HepG2 (cell line): ENCODE measurements around the gene KATNAL1. TPM values are rescaled to one million over a fixed set of nuclear protein-coding genes. Genes with fewer than 3 reads are reported as not detected.

ENCODE experiments used
- ATAC-seq: fragments of 200-7000 bp; cut with Tn5 transposase; 3 replicates; pipeline ENCODE4 v1.9.1; 2020; ENCODE audit warnings: mild to moderate bottlenecking, moderate library complexity
- BruUV-seq: library from RNA; stranded (reverse); fragments of 400-500 nt; replicated peaks from 2 replicates; lab custom pipeline; 2021; lab: Mats Ljungman, UMichigan
- CTCF ChIA-PET: fragments of 300-600 bp; formaldehyde crosslinking; extraction: SDS; loops from one replicate; lab custom pipeline; 2021; ENCODE audit warnings: low total read pairs, inconsistent platforms, low intra/inter-chr PET ratio; lab: Yijun Ruan, JAX
- POLR2A ChIA-PET: fragments of 350-600 bp; sonication (Branson Sonifier 250); formaldehyde crosslinking; loops from one replicate; lab custom pipeline; 2020; ENCODE audit warnings: antibody characterized with exemption, inconsistent platforms; lab: Yijun Ruan, JAX
- DNase-seq: peaks from one replicate; pipeline ENCODE4 v3.0.0-alpha.2; 2015; ENCODE audit warnings: low spot score
- FAIRE-seq: peaks from 3 replicates; lab custom pipeline; 2011; peaks lifted over from hg19 to GRCh38; lab: Jason Lieb, UNC
- H2AFZ ChIP-seq: one replicate; pipeline ENCODE4 v1.6.1; 2011; ENCODE audit warnings: low read length, inconsistent platforms
- H3K27ac ChIP-seq: fragments of 300-600 bp; 3 replicates; pipeline ENCODE4 v1.8.0; 2011; ENCODE audit warnings: mixed run types, mild to moderate bottlenecking, mixed read lengths, low read length, inconsistent platforms; ENCODE audit not compliant: insufficient read depth; ENCODE audit errors: extremely low read length
- H3K27me3 ChIP-seq, 2 experiments: fragments of 200-600 bp in 1 of 2; 2 replicates in 1 of 2; 3 replicates in 1 of 2; pipeline versions ENCODE4 v1.6.0 to v1.8.0; 2011; ENCODE audit warnings: low read length in 2 of 2, mild to moderate bottlenecking in 2 of 2, moderate library complexity in 2 of 2, inconsistent platforms in 1 of 2; ENCODE audit not compliant: insufficient read depth in 2 of 2, control insufficient read depth in 1 of 2
- H3K36me3 ChIP-seq, 2 experiments: fragments of 200-600 bp in 1 of 2; replicated peaks in 1 of 2; 2 replicates in 1 of 2; 3 replicates in 1 of 2; pipeline versions ENCODE4 v1.5.1 to v1.8.0; 2011; ENCODE audit warnings: low read length in 2 of 2, inconsistent platforms in 1 of 2; ENCODE audit not compliant: insufficient read depth in 2 of 2, control insufficient read depth in 1 of 2
- H3K4me1 ChIP-seq: 2 replicates; pipeline ENCODE4 v1.5.1; 2012; ENCODE audit warnings: low read length, inconsistent platforms; ENCODE audit not compliant: insufficient read depth
- H3K4me2 ChIP-seq: 2 replicates; pipeline ENCODE4 v1.6.0; 2011; ENCODE audit warnings: low read depth, low read length, inconsistent platforms
- H3K4me3 ChIP-seq, 3 experiments: fragments of 200-600 bp in 1 of 3; sonication (generic), shearing (Covaris generic) in 1 of 3; replicated peaks in 1 of 3; 2 replicates each; pipeline ENCODE4 v1.5.1; 2011 to 2016; ENCODE audit warnings: low read length in 3 of 3, inconsistent platforms in 2 of 3, low read depth in 2 of 3, mild to moderate bottlenecking in 2 of 3, control low read depth in 1 of 3, mixed read lengths in 1 of 3; ENCODE audit not compliant: insufficient read depth in 1 of 3
- H3K79me2 ChIP-seq: one replicate; pipeline ENCODE4 v1.6.1; 2011; ENCODE audit warnings: low read length, inconsistent platforms; ENCODE audit not compliant: insufficient read depth
- H3K9ac ChIP-seq: 2 replicates; pipeline ENCODE4 v1.6.0; 2011; ENCODE audit warnings: mild to moderate bottlenecking, low read depth, low read length, inconsistent platforms; ENCODE audit not compliant: insufficient read depth
- H3K9me3 ChIP-seq: 2 replicates; pipeline ENCODE4 v1.5.1; 2012; ENCODE audit warnings: mild to moderate bottlenecking, low read length
- H4K20me1 ChIP-seq: 2 replicates; pipeline ENCODE4 v1.6.0; 2011; ENCODE audit warnings: inconsistent platforms, mild to moderate bottlenecking, low read length, moderate library complexity; ENCODE audit not compliant: insufficient read depth
- ARID3A ChIP-seq: IDR thresholded peaks from 2 replicates; pipeline ENCODE4 v1.6.1; 2012; ENCODE audit warnings: low read depth, low read length, improper control_type of control experiment
- DBP ChIP-seq: sonication (generic); formaldehyde crosslinking; IDR thresholded peaks from 2 replicates; pipeline ENCODE4 v1.4.0; 2020; ENCODE audit warnings: missing genetic modification reagents; ENCODE audit errors: not compliant biosample characterization
- HDAC1 ChIP-seq: sonication (generic); formaldehyde crosslinking; IDR thresholded peaks from 2 replicates; pipeline ENCODE4 v1.5.1; 2020; ENCODE audit warnings: mild to moderate bottlenecking, missing genetic modification reagents
- JDP2 ChIP-seq: sonication (generic); formaldehyde crosslinking; IDR thresholded peaks from 2 replicates; pipeline ENCODE4 v1.8.1; 2022; ENCODE audit warnings: missing genetic modification reagents, borderline replicate concordance
- MEIS2 ChIP-seq: sonication (generic); formaldehyde crosslinking; IDR thresholded peaks from 2 replicates; pipeline ENCODE4 v1.9.0; 2021; ENCODE audit warnings: mild to moderate bottlenecking, missing genetic modification reagents
- TAF1 ChIP-seq: sonication (generic); formaldehyde crosslinking; IDR thresholded peaks from 2 replicates; pipeline ENCODE4 v1.4.0; 2020; ENCODE audit warnings: missing genetic modification reagents
- ZBTB7B ChIP-seq: sonication (generic); formaldehyde crosslinking; IDR thresholded peaks from 2 replicates; pipeline ENCODE4 v1.4.0; 2020; ENCODE audit warnings: missing genetic modification reagents
- ZFP91 ChIP-seq: sonication (generic); formaldehyde crosslinking; IDR thresholded peaks from 2 replicates; pipeline ENCODE4 v1.9.0; 2022; ENCODE audit warnings: missing genetic modification reagents, mild to moderate bottlenecking, borderline replicate concordance
- ZNF30 ChIP-seq: sonication (generic); formaldehyde crosslinking; IDR thresholded peaks from 2 replicates; pipeline ENCODE4 v1.5.0; 2020; ENCODE audit warnings: mild to moderate bottlenecking, missing genetic modification reagents
- ZNF569 ChIP-seq: sonication (generic); formaldehyde crosslinking; IDR thresholded peaks from 2 replicates; pipeline ENCODE4 v1.5.0; 2020; ENCODE audit warnings: mild to moderate bottlenecking, missing genetic modification reagents, moderate library complexity, borderline replicate concordance
- ZNF652 ChIP-seq: IDR thresholded peaks from 2 replicates; pipeline ENCODE4 v1.6.1; 2016; ENCODE audit warnings: low read depth, borderline replicate concordance
- ZSCAN12 ChIP-seq: sonication (generic); formaldehyde crosslinking; IDR thresholded peaks from 2 replicates; pipeline ENCODE4 v1.9.0; 2021; ENCODE audit warnings: mild to moderate bottlenecking, missing genetic modification reagents
- WGBS: methylation state at CpG from one replicate; pipeline ENCODE4 v1.1.6; 2017; ENCODE audit warnings: low lambda C conversion rate; 5-methylcytosine and 5-hydroxymethylcytosine counted together
- in situ Hi-C: cut with HindIII; loops from 2 replicates; pipeline ENCODE4 v1.10.0; 2017; ENCODE audit warnings: low pct_unique_long_range_greater_than_20kb; ENCODE audit not compliant: extremely low pct_ligation_motif_present
- intact Hi-C: fragments of 100-400 bp; cut with micrococcal nuclease; formaldehyde crosslinking; loops from one replicate; pipeline ENCODE4 v1.10.0; 2022; ENCODE audit not compliant: unreplicated experiment
- polyA plus RNA-seq, 8 experiments: library from polyadenylated mRNA; depleted of rRNA in 3 of 8; stranded (reverse) in 7 of 8; unstranded in 1 of 8; fragments of >200 nt; fragmentation: Illumina TruSeq in 4 of 8; extraction: Trizol in 4 of 8; gene quantifications; 2 replicates each; pipeline versions ENCODE4 v1.2.1 to v1.2.3, GENCODE V29; 2011 to 2016; ENCODE audit warnings: low read depth in 4 of 8, missing spikeins in 1 of 8, mixed read lengths in 1 of 8; ENCODE audit not compliant: insufficient read depth in 1 of 8
- total RNA-seq, 5 experiments: library from RNA; depleted of rRNA; stranded (reverse); fragments of >200 nt; fragmentation: Illumina TruSeq; extraction: Trizol; gene quantifications; 2 replicates each; pipeline ENCODE4 v1.2.3, GENCODE V29; 2016; ENCODE audit warnings: low read depth in 1 of 5
- TF ChIP-seq, protein P1 (sequence below): sonication (generic); formaldehyde crosslinking; IDR thresholded peaks from 2 replicates; pipeline ENCODE4 v1.8.0; 2023; ENCODE audit warnings: mild to moderate bottlenecking, missing genetic modification reagents
- TF ChIP-seq, protein P2 (sequence below): sonication (generic); formaldehyde crosslinking; IDR thresholded peaks from 2 replicates; pipeline ENCODE4 v1.9.0; 2021; ENCODE audit warnings: missing genetic modification reagents, borderline replicate concordance

The KATNAL1 gene
- total and polyA plus RNA-seq, 2 of the 13 experiments (the other 11 are each of a cell fraction or from before 2014, with no cell fraction given): 3.2 to 11.8 TPM

DNA sequence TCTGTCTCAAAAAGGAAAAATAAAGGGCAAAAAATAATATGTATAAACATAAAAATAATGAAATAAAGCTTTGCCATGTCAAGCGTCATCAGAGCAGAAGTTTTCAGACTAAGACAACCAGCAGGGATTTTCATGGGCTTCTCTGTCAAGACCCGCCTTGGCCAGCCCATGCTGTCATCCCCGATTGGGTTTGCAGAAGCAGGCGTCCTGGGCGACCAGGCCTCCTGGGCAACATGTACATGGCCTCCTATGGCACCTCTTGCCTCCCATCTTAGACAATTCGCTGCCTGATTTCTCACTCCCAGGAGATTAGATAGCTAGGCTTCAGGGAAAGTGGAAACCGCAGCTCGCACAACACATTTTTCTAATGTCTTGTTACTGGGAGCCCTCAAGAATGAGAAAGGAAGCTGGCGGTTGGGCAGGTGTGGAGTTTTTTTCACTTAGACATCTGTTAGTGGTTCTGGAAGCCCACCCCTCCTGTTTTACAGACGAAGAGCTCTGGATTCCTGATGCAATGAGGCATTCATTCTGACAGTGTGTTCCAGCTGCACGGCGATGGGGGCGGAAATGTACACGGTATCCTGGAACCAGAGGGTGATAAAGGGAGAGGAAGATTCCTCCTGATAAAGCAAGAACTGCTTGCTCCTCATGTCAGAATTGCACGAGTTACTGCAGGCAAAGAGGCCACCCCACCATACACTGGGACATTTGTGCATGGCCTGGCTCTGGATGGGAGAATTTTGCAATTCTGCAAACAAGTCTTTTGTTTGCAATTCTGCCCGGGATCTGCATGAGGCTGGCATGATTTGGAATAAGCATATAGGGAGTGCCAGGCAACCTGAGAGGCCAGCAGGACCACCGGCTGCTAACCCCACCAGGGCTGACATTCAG lies 47.4 kb upstream of the KATNAL1 start:
- H3K4me2 ChIP-seq: peak overlapping the region; percentile 45
- no peaks in the 10 kb centered on the region for H4K20me1 ChIP-seq
- ChIA-PET CTCF (interaction anchor here (1.6 kb wide), 1 partner anchor 227 kb away, joined by 6 read pairs; no protein-coding TSS in a partner anchor), POLR2A (no interaction called here)
- WGBS: 40% methylated on average over 11 of the region's 17 CpGs
- H3K9ac ChIP-seq: no peak overlapping the region
- DNase-seq (peak; percentile 15), ATAC-seq (no peak), FAIRE-seq (no peak)
- no peak overlapping the region for H2AFZ ChIP-seq
- peaks cover 10% of the 10 kb centered on the region for H3K4me1 ChIP-seq
- peaks cover 0 to 2% of the 10 kb centered on the region in 2 experiments; a peak in 1 of 5 replicates for H3K27me3 ChIP-seq
- no peak overlapping the region for H3K27ac ChIP-seq
- in situ Hi-C loops (no loop called here), intact Hi-C loops (loop anchor here (1.0 to 10.0 kb wide), 5 partner anchors 43 to 450 kb away; no protein-coding TSS in a partner anchor)
- H3K36me3 ChIP-seq: no peaks in the 10 kb centered on the region
- BruUV-seq: no TSS peak
- H3K79me2 ChIP-seq: no peaks in the 10 kb centered on the region
- H3K9me3 ChIP-seq: peaks cover 8% of the 10 kb centered on the region; the same call in 1 of the 2 replicates
- H3K4me3 ChIP-seq: no peak overlapping the region; a peak in 1 of 6 replicates
- TF ChIP-seq JDP2 (CRISPR knock-in tag): no peak
- no peak for TF ChIP-seq ZNF652 (CRISPR knock-in tag)
- no peak for TF ChIP-seq DBP (CRISPR knock-in tag)
- no peak for TF ChIP-seq ZNF569 (CRISPR knock-in tag)
- TF ChIP-seq ZBTB7B (CRISPR knock-in tag): no peak
- no peak for TF ChIP-seq HDAC1 (CRISPR knock-in tag)
- no peak for TF ChIP-seq MEIS2
- TF ChIP-seq ZSCAN12 (CRISPR knock-in tag): no peak
- no peak for TF ChIP-seq ZFP91 (CRISPR knock-in tag)
- no peak for TF ChIP-seq ZNF30 (CRISPR knock-in tag)
- TF ChIP-seq, protein P1, sequence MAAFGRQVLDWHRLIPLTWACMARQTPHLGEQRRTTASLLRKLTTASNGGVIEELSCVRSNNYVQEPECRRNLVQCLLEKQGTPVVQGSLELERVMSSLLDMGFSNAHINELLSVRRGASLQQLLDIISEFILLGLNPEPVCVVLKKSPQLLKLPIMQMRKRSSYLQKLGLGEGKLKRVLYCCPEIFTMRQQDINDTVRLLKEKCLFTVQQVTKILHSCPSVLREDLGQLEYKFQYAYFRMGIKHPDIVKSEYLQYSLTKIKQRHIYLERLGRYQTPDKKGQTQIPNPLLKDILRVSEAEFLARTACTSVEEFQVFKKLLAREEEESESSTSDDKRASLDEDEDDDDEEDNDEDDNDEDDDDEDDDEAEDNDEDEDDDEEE (CRISPR knock-in tag): no peak
- no peak for TF ChIP-seq TAF1
- no peak for TF ChIP-seq ARID3A
- TF ChIP-seq, protein P2, sequence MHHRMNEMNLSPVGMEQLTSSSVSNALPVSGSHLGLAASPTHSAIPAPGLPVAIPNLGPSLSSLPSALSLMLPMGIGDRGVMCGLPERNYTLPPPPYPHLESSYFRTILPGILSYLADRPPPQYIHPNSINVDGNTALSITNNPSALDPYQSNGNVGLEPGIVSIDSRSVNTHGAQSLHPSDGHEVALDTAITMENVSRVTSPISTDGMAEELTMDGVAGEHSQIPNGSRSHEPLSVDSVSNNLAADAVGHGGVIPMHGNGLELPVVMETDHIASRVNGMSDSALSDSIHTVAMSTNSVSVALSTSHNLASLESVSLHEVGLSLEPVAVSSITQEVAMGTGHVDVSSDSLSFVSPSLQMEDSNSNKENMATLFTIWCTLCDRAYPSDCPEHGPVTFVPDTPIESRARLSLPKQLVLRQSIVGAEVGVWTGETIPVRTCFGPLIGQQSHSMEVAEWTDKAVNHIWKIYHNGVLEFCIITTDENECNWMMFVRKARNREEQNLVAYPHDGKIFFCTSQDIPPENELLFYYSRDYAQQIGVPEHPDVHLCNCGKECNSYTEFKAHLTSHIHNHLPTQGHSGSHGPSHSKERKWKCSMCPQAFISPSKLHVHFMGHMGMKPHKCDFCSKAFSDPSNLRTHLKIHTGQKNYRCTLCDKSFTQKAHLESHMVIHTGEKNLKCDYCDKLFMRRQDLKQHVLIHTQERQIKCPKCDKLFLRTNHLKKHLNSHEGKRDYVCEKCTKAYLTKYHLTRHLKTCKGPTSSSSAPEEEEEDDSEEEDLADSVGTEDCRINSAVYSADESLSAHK: no peak
